NCI-H1694 treated with DMSO at 0.1 percent for 48 hours (cell line): ENCODE results near the gene LLCFC1.

Experiments used
- DNase-seq: peaks from one replicate; lab custom pipeline; 2025; lab: John Stamatoyannopoulos, UW

LLCFC1 gene

DNA sequence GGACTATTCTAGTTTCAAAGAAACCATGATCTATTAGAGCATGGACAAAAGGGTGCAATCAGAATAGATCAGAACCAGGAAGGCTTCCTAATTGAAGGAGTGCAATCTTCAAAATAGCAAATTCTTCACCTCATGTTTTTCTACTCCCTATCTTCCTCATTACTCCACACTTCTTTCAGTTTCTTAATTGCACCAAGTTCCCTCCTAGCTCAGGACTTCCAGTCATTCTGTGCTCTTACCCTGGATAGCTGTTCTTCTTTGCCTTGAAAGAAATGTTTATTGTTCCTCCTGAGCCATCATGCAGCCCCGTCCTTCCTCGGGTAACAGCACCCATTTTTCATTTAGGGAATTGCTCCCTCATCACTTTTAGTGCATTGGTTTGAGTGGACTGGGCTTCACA lies 28.8 kb upstream of the LLCFC1 start:
- DNase-seq: no peak

DNA sequence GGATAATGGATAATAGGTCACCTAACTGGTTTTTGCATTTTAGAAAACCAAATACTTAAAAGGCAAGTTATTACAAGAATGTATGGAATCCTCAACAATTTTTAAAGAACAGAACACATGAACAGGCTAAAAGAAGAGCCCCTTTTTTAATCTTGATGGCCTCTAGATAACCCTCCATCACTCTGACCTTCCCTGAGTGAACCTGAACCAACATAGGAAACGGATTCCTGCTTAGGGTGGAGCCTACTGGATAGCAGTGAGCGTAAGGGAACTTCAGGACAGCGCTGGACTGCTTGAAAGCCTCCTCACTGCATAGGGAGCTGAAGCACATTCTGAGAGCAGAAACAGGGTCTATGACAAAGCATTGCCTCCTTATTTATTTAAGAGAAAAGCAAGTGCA lies 26.2 kb upstream of the LLCFC1 start:
- no peak for DNase-seq

DNA sequence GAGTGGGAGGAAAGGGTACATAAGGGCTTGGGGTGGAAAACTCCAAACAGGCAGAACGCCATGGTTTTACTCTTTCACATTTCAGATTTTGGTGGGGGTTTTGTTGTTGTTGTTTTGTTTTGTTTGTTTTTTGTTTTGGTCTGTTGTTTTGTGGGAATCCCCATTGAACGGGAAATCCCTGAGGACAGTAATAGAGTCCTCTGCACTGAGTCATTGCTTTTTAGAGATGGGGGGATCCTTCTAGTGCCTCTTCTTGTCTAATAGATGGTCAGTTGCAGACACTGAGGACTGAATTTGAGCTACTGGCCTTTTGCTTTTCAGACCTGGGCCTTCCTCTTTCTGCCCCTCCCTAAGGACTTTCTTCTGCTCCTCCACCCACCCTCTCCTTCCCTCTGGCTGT lies 25.7 kb upstream of the LLCFC1 start:
- no peak for DNase-seq

DNA sequence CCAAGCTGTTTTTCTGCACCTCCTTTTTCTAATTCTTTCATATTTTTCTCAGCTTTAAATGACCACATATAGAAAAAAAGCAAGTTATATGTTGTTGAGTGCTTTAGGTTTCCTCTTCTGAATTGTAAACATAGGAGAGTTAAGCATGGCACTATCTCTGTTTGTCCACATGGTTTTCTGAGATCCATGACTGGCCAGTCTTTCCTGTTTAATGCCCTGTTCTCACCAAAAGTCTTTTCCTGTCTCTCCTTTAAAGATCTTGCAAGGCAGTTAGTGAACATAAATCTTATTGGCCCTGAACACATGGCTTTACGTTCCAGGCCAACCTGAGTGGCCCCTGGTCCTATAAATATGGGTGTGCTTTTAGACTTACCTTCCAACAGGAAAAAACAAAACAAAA lies 25.2 kb upstream of the LLCFC1 start:
- no peak for DNase-seq

DNA sequence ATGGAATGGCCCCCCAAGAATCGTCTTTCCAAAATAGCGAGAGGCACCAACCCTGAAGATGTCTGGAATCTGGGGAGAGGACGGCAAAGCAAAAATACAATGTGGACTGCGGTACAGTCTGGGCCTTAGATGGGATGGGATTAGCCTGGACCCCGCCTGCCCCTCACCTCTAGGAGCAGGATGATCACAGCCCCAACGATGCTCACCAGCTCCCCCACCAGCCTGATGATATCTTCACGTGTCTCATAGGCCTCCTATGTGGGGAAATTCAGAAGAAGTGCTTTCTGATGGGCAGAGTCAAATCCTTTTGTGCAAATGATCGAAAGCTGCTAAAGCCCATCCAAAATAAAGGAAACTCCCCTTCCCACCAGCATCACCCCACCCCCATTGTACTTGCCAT lies 24.0 kb upstream of the LLCFC1 start:
- DNase-seq: no peak

DNA sequence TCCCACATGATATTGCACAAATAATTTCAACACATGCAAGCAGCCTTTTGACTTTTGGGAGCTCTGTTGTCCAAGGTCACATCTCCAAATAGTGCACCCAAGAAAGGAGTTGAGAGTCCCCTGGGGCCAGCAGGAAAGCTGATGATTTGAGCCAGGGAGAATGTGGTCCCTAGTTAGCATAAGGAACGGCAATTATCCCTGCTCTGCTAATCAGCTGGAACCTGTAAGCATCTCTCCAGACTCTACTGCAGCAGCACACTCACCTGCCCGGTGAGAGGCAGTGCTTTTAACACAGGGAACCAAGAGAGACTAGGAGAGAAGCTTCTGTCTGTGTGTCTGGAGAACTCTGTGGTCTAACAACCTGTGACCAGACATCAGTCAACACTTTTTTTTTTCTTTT lies 22.8 kb upstream of the LLCFC1 start:
- DNase-seq: no peak

DNA sequence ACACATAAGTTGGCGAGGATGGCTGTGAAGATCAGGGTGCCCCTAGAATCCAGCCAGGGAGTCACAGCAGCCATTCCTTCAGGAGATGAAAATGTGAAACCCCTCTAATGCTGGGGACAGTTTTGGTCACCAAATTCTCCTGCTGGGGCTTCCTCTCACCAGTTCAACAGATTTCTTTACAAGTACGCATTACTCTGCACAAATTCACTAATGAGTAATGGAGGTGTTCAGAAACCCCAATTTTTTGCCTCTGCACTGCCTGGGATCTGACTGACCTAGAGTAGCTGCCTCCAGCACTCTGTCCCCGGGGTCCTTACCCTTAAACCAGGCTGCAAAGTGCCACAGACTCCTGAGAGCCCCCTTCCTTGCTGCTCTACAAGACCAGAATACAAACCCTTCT lies 21.8 kb upstream of the LLCFC1 start:
- DNase-seq: no peak

DNA sequence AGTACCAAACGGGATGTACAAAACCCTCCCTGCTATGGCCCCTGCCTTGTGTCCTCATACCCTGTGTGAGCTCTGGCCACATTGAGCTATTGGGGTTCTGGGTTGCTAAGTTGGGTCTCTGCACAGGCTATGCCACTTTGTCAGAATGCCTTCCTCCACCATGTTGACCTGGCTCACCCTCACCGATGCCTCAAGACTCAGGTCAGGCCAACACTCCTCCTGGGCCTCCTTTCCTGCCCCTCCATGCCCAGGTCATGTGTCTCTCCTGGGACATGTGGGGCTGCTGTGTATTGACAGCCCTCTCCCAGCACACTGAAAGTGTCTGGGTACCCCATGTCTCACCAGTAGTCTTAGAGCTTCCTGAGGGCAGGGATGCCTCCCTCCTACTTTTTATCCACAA lies 20.4 kb upstream of the LLCFC1 start:
- DNase-seq: no peak

DNA sequence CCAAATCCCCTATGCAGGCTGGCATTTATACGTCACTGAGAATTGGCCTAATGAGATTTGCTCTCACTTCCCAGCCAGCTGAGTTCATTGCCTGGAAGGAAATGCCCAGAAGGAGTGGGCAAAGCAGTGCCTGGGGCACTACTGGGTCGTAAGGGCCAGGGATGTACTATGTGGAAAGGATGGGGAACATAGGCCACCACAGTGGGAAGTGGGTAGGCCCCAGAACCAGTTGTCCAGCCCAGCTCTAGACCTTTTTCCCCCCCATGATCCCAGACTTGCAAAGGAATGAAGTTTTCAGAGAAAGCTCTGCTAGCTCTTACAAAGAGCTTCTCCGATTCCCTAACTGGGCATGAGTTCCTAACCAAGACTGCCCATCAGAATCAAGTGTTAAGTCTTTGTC lies 19.6 kb upstream of the LLCFC1 start:
- DNase-seq: no peak

DNA sequence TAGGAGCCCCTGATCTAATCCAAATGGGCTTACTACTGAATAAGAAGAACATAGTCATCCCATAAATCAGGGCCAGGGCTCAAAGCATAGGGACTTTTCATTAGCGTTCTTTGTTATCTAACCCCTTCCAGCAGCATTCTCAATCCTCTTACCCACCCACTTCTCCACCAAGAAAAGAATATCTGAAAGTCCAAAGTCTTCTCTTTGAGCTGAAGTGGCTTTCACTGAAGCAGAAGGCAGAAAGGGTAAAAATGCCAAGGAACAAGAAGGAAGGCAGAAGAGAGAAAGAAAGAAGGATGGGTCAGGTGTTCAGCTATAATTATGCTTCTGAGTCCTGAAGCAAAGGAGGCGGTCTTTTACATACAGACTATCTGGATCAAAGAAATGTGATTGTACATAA lies 15.9 kb upstream of the LLCFC1 start:
- no peak for DNase-seq

DNA sequence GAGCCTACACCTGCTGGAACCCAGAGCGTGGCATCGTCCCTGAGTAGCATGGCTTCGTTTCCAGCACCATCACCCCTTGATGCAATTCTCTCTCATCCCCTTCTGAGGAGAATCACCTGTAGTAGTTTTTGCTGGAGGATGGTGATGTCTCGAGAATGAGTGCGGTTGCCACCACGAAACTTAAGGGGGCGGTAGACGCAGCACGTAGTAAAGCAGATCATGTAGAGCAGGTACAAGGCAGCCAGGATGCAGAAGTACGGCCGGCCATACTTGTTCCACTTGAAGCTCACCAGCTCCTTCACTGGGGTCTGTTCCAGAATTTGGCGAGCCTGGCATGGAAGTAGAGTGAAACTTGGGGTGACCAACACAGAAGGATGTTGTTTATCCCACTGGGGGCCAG lies 13.9 kb upstream of the LLCFC1 start:
- DNase-seq: no peak

DNA sequence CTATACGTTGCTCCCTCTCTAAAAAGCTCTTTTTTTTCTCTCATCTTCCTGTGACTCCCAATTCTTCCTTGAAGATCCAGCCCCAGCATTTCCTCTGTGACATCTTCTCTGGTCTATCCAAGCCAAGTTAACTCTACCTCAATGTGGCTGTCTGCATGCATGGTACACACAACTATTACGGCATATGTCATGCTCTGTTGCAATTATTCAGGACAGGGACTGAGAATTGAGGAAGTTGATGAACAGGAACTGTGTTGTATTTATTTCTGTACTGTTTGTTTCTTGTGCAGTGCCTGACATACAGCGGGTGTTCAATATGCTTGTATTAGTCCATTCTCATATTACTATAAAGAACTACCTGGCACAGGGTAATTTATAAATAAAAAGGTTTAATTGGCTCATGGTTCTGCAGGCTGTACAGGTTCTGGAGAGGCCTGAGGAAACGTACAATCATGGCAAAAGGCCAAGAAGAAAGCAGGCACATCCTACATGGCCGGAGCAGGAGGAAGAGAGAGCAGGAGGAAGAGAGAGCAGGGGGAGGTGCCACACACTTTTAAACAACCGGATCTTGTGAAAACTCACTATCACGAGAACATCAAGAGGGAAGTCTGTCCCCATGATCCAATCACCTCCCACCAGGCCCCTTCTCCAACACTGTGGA lies 12.1 kb upstream of the LLCFC1 start:
- DNase-seq: peak; percentile 8

DNA sequence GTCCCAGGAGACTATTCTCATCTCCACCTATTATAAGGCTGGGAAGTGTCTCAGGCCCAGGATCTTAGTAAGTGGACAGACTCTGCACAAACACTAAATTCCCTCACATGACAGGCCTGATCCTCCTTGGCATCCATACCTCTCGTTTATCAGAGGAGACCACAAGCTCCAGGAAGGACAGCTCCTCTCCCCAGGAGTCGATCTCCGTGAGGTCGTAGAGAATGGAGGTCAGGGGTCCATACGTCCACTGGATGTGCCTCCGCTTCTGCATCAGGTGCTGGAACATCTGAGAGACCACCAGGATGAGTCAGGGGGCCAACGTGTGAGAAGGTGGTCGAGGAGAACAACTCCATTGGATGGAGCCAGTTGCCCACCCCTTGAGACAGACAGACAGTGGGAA lies 11.3 kb upstream of the LLCFC1 start:
- no peak for DNase-seq

DNA sequence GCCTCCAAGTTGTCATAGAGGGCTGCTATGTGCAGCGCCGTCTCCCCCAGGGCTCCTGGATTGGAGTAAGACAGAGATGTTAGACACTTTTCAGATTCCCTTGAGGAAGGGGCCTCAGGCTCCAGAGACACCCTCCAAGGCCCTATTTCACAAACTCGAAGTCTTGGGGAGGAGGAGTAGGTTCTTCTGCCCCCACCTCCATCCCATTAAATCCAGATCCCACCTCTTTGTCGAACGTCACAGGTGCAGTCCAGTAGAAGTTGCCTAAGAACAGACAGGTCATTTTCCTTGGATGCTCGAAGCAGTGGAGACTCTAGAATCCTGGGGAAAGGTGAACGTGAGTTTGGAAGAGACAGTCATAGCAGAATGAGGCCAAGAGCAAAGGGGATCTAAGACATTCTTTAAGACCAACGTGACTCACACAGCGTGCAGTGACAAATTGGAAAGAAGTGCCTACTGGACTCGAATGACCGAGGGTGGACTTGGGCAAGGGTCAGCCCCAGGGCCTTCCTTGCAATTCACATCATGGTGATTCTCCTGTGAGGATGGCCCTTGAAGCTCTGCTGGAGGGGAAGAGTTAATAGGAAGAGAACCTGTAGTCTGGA lies 9.1 kb upstream of the LLCFC1 start:
- no peak for DNase-seq

DNA sequence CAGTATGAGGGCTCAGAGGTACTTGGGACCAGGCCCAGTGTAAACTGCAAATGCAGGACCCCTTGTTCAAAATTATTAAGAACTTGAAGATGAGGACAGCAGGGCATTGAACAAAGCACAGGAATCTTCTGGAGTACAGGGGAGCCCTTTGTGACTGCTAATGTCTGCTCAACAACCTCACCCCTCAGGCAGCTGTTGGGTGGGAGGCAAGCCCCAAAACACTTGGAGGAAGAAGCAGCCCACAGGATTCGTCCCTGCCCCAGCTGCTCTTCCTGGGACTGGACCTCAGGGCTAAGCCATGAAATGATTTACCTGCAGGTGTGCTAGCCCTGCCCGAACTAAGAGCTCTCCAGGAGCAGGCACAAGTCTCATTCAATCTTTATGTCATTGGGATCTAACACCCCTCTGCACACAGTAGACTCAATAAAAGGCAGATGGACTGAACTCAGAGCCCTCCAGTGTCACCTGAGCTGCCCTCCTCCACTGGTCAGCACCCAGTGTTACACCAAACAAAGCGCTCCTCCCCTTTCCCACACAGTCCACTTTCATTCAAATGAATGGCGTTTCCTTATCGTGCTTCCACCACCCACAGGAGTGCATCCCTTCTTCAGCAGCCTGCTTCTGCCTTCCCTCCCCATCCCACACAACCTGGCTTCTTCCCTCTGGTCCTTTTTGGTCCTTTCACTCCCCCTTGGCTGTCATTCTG lies 6.7 kb upstream of the LLCFC1 start:
- no peak for DNase-seq

DNA sequence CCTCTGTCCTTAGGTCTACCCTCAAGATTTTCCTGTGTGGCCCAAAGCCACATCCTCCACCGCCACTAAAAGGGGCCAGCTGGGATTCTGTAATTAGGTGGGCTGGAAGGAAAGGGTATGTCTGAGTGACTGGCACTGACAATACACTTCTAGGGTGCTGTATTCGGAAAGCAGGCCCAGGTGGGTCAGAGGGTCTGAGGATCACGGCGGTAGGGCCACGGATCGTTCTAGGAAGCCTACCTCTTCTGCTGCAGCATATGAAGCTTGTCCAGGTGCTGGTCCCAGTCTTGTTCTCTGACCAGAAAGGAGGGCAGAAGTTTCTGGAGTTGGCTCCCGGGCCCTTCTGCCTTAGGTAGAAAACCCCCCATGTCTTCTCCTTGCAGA lies 6.2 kb upstream of the LLCFC1 start:
- no peak for DNase-seq

DNA sequence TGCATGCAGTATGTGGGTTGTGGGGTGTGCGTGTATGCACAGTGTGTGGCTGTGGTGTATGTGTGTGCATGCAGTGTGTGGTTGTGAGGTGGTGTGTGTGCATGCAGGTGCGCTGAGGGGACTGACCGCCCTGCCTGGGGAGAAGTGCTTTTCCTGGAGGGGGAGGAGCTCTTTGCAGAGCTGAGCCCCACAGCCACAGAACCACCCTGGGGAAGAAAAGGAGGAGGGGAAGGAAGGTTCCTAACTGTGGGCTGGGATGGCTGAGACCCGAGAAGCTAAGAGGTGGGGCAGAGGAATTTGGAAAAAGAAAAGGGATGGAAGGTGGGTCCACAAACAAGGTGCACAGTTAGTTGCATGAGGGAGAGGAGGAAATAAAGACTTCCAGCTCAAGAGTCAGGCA lies 5.7 kb upstream of the LLCFC1 start, which contains the start of gene TRPV5:
TSS of gene TRPV5 (minus strand) at position 123 of the 400 bp plus-strand sequence. CDS start 287 bp downstream, outside the sequence.
- DNase-seq: no peak

DNA sequence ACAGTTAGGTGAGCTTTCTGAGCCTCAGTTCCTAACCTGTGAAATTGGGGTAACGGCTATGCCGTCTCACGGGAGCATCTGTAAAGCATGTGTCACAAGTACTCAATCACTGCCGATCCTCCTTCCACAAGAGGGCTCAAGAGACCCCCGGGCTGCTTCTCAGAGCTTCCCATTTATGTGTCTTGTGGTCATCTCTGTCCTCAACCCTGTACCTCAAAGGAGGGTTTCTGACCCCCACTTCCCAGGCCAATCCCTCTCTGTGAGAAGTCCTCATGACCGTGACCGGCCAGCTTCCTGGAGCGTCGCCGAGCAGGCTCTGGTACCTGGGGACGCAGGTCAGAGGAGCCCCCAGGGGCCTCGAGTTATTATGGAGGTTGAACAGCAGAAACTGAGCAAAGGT lies 5.2 kb upstream of the LLCFC1 start:
- no peak for DNase-seq

DNA sequence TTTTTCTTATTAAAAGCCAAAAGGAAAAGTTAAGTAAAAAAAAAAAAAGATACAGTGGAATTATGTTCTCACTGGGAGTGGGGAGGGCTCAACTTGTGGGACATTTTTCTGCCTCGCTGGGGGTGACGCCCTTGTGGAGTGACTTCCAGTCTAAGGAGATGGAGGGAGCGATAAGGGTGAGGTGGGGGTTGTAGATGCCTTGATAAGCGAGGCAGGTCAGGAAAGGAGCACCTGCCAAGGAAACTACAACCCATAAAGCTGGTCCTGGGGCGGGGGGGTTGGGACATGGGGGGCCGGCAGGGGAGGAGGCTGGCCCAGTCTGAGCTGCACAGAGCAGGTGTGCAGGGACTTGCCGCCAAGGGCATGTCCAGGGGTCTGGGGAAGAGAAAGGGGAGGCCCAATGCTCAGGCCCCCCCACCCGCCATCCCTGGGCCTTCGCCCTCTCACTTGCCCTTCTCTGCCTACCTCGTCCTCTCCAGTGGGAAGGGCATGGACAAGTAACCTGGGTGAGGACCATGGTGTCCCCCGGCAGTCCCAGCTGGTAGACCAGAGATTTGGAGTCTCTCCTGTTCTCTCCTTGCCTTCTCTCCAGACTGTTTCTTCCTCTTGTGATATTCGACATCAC lies 3.2 kb upstream of the LLCFC1 start:
- DNase-seq: no peak

DNA sequence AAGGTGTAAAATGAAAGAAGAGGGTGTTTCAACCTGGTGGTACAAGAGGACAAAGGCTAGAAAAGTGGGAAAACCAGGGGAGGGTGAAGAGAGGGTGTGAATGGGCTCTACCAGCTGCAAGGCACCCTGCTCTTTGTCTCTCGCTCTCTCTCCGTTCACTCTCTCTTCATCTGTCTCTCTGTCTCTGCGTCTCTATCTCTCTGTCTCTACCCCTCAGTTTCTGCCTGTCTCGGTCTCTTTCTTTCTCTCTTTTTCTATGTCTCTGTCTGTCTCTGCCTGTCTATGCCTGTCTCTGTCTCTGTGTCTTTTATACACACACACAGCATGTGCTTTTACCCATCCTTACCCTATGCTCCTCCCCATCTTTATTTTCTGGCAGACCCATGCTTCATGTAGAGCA lies 673 bp upstream of the LLCFC1 start:
- DNase-seq: no peak

DNA sequence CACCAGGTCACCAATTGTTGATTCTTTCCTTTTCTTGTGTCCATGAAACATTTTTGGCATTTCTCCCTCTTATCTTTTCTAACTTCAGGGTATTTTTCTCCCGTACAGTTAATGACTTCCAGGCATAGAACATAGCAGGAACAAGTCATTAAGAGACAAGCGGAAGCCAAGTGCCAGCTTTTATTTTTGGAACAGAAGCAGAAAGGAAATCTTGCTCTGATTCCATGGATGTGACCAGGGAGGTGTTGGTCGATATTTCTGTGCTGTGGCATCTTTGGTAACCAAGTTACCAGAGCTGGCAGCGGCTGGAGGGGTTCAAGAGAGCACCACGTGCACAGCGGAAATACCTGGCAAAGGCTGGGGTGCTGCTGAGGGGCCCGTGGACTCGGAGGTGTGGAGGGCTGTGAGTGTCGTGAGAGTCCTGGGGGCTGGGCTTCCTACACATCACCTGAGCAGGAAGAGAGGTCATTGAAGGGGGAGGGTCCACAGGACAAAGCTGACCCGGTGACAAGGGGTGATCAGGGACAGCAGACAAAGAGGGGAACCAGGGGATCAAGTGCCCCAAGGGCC lies 1.8 kb downstream of the LLCFC1 start:
- DNase-seq: no peak

DNA sequence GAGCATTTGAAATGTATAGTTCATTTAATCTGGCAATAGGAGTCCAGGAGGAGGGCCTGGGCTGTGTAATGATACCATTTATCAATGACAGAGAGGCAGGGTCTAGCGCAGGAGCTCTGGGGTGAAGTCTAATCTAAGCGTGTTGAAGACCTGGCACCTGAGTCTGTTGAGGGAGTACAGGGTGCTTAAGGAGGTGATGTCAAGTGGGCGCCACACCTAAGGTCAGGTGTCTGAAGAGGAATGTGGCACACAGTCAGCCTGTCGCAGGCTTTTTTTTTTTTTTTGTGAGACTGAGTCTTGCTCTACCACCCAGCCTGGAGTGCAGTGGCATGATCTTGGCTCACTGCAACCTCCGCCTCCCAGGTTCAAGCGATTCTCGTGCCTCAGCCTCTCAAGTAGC lies 2.3 kb downstream of the LLCFC1 start:
- DNase-seq: no peak

DNA sequence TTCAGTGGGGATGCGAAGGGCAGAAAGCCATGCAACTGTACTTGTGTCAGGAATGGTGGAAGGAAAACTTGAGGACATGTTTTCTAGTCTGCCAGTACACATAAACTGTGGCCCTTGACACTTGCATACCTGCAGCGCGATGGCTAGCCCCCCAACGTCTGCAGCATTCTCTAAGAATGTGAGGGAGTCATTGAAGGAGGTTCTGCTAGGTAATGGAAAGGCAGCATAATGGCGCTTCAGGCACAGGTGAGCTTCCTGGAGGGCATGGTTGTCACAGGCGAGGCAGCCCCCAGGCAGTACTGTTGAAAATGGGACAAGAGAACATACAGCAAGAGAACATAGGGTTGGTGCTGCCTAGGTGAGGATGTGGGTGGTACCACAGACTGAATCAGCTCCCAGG lies 3.5 kb downstream of the LLCFC1 start:
- DNase-seq: no peak
